GM19238 (cell line): ENCODE measurements around the gene AHRR.
"Not testable (repeated sequence)": the region's sequence is repeated elsewhere in the genome, so short reads cannot be mapped to it uniquely, and the experiment has no call there.

Source experiments
- DNase-seq: peaks from one replicate; pipeline ENCODE4 v3.0.0; 2011; ENCODE audit warnings: low spot score; ENCODE audit not compliant: insufficient read length

Gene AHRR

DNA sequence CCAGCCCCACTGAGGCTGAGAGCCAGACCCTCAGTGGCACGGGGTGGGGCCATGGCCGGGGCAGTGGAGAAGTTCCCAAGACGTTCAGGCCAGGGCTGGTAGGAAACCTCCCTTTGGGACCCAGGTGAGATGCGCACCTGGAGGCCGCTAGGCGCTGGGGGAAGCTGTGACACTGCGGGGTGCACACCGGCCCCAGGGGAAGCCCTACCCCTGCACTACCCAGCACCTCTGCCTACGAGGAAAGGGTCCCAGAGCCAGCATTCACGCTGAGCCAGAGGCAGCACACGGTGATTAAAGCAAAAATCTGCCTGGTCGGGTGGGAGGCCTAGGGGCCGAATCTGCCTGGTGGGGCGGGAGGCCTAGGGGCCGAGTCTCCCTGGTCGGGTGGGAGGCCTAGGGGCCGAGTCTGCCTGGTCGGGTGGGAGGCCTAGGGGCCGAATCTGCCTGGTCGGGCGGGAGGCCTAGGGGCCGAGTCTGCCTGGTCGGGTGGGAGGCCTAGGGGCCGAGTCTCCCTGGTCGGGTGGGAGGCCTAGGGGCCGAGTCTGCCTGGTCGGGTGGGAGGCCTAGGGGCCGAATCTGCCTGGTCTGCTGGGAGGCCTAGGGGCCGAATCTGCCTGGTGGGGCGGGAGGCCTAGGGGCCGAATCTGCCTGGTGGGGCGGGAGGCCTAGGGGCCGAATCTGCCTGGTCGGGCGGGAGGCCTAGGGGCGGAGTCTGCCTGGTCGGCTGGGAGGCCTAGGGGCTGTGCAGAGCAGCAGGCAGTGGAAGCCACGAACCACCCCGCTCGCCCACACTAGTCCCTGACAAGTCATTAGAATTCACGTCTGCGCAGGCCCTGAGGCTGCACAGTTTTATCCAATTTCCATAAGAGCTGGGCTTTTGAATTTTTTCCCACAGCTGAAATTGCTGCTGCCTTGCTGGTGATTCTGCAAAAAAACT lies 93.7 kb downstream of the AHRR start:
- not testable (repeated sequence) for DNase-seq

DNA sequence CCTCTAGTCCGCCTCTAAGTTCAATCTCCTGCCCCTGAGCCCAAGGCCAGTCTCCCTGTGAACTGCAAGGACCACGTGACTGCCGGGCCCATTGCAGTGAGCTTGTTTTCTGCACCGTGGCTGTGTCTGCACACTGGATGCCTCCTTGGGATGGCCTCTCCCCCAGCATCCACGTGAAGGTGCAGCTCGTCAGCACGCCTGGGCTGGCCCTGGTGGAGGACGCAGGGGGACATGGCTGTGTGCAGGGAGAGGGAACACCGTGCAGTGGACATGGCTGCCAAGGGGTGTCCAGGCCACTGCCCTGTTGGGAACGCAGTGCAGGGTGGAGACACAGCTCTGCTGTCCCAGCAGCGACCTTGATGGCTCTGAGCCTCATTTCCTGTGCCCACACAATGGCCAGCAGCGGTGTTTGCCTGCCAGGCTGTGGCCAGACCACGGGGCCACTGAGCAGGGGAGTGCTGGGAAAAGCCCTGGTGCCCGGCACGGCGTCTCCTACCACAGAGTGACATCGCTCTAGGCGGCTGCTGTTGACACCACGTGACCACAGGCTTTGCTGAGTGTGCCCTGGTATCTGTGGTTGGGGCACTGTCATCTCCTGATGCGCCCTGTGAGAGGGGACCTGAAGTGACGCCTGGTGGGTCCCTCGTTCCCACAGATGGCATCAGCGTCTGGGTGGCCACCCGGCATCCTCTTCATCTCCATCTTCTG lies 94.6 kb downstream of the AHRR start:
- no peak for DNase-seq

DNA sequence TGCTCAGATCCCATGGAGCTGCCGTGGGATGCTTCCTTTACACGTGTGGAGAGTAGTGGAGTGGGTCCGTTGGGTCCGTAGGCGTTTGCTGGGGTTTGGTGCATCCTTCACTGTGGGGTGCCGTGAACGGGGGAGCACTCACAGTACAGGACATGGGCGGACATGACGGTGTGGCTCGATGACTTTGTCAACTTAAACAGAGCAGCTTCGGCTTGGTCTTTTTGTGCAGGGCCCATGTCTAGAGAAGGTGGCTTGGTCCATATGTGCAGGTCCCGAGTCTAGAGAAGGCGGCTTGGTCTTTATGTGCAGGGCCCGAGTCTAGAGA lies 95.1 kb downstream of the AHRR start:
- no peak for DNase-seq

DNA sequence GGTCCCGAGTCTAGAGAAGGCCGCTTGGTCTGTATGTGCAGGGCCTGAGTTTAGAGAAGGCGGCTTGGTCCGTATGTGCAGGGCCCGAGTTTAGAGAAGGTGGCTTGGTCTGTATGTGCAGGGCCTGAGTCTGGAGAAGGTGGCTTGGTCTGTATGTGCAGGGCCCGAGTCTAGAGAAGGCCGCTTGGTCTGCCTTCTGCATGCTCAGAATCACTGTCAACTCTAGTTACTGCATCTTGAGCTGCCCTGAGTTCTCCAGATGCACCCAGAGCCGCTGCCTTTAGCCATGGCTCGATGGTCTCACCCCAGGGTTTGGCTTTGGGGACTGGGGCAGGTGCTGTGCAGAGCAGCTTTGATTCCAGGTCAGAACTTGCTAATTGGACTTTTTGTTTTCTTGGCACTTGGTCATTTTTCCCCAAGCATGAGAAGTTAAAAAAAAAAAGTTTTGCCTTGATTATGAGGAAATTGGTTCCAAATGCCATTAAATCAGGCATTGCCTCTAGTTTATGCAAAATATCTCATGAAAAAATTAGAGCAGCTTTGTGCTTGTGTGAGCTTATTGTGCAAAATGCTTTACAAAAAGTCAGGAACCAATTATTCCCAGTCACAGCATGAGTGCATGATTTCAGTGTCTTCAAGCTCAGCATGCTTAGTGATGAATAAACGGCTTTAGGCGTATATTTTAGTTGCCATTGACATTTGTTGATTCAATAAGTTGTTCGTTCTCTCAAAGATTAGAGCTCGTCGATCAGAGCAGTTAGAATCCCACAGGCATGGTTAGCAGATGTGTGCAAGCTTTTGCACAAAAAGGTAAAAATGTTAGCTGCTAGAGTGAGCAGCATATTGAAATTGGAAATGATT lies 96.0 kb downstream of the AHRR start:
- DNase-seq = no peak

DNA sequence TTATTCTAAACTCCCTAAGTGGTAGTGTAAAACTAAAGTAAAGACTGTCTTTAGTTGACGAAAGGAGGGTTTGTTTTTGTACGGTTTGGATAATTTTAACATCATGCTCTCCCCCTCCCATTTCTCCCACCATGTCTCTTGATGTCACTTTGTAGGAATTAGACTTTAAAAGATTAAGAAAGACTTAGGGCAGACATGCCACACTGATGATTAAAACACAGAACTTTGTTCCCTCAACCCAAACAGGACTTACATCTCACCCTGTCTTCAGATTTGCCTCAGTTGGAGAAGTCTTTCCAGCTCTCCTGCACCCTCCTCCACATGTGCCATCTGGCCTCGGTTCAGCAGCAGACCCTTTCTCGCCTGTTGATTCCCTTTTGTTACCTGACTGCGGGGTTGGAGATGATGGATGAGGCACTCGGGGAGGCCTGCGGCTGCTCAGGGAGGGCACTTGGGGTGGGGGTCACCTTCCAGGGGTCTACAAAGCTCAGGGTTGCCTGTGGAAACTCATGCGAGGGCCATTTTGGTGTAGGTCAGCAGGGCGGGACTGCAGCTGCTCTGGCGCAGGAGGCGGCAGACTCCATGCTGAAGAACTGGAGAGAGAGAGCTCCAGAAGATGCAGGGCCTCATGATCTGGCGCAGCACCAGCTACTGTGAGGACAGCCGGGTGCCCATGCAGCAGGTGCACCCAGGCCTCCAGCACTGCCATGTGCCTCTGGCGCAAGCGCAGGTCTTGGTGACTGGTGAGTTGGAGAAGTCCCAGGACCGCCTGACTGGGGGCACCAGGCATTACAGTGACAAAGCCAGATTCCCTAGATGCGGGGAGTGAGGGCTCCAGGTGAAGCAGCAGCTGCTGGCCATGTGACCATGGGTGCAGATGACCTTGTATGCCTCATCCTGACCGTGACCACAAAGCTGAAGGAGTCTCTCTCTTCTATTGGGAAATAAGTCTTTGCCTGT lies 96.9 kb downstream of the AHRR start:
- no peak for DNase-seq

DNA sequence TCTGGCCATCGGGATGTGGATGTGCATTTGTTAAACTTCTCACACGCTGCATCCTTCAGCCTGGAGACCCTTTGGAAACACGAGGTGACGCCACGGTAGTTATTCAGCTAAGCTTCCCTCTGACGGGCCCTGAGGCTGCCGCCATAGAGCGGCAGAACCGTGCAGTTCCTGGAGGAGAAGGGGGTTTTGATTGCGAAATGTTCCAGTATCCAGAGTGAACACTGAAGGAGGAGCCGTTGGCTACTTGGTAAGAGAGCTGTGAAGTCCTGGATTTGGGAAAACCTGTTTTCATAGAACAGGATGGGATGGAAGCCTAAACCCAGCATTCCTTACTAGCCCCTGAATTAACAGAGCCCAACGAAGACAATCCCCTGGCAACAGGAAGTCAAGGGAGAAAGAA lies 98.5 kb downstream of the AHRR start:
- DNase-seq = no peak

DNA sequence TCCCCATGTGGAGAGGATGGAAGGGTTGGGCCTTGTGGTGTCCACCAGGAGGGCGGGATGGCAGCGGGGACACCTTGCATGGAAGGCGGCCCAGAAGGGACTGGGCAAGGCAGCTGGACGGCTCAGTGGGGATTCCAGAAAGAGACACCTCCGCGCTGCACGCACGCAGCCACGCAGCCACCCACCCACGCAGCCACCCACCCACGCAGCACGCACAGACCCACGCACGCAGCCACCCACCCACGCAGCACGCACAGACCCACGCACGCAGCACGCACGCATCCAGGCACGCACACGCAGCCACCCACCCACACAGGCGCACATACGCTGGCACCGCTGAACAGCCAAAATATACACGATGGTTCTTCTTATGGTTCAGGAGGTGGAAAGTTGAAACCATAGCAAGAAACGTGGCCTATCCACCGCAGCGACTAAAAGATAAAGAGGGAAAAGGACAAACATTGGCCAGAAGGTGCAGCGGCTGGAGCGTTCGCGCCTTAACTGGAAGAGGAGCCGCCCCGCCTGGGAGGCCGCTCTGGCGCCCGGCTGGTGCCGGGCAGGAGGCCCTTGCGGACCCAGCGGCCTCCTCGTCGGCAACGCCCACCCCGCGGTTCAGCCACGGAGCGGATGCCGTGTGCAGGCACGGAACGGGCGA lies 99.2 kb downstream of the AHRR start:
- DNase-seq = no peak

DNA sequence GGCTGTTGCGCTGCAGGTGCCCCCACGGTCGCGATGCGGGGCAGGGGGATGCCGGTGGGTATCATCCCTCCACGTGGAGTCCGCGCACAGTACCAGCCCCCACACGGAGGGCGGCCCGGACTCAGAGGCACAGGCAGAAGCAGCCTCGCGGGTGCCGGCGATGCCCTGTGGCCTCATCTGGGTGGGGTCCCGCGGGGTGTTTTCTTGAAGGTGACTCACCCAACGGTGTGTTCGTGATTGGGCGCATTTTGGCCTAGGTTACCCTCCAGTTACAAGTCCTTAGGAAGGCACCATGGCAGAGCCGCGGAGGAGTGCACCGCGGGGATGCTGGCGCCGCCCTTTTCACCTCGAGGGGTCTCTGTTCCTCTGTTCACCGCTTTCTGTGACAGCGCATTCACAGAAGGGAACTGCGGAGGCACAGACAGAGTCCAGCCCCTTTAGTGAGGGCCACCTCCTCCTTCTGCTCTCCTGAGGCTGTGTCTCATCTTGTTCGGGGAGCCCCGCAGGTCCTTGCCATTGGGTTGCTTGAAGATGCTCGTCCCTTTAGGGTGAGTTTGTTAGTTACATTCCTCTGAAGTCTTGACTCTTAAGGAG lies 99.9 kb downstream of the AHRR start:
- no peak for DNase-seq

DNA sequence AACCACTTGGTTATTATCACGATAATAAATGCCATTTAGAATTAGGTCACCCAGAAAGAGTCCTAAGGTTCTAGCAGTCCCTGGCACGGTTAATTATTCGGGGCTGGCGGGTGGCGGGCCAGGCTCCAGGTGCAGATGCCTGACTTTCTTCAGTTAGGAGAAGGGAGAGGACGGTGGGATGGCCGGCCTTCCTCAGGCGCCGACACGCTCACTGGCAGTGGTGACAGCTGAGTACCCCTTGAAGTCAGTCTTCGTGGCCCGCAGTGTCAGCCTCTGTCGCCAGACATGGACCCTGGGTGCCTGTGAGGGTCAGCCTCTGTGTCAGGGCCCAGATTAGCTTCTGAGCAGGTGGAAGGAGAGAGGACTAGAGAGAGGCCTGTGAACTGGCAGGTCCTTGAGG lies 100.4 kb downstream of the AHRR start:
- DNase-seq = no peak

DNA sequence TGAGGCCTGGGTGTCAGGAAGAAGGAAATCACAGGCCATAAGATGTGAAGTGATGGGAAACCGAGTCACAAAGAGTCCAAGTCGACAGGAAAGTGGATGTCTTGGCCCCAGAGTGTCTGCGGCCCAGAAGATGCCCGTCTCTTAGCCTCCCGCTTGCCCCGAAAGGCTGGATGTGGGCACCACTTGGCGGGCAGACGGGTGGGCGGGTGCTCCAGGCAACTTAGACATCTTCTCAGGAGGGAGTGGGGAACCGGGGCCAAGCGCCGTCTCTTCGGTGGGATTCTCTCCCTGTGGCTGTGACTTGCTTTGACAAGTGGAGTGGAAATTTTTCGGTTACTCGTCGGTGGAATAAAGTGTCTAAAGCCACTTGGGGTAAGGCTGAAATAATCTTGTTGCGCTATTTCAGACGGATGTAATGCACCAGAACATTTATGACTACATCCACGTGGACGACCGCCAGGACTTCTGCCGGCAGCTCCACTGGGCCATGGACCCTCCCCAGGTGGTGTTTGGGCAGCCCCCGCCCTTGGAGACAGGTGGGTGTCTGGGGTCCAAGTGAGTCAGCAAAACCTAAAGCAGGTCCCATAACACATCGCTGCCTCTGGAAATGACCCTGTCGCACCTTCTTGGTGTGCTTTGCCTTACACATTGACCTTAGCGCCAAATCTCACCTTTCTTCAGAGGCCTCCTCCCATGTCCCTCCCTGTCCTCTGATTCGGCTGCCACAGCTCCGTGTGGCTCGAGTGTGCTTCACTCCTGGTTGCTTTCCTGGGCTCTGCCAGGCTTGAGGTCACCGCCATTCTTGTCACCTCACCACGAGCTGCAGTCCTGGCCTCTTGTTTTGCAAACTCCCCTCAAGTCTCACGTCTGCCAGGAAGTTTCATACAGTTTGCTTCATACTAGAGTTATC lies 101.1 kb downstream of the AHRR start:
- no peak for DNase-seq

DNA sequence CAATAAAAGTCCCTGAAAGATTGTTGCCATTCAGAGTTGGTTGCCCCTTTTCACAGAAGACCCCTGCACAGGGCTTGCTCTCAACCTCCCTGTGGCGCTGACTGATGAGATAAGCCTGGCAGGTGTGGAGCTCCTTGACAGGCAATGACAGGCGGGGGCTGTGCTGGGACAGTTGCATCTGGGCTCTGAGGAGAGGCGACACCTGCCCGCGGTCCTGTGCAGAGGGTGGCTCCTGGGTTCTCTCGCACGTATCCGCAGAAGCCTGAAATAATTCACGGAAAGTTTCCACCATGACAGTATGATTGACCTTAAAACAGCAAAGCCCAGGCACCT lies 101.7 kb downstream of the AHRR start:
- DNase-seq = no peak

DNA sequence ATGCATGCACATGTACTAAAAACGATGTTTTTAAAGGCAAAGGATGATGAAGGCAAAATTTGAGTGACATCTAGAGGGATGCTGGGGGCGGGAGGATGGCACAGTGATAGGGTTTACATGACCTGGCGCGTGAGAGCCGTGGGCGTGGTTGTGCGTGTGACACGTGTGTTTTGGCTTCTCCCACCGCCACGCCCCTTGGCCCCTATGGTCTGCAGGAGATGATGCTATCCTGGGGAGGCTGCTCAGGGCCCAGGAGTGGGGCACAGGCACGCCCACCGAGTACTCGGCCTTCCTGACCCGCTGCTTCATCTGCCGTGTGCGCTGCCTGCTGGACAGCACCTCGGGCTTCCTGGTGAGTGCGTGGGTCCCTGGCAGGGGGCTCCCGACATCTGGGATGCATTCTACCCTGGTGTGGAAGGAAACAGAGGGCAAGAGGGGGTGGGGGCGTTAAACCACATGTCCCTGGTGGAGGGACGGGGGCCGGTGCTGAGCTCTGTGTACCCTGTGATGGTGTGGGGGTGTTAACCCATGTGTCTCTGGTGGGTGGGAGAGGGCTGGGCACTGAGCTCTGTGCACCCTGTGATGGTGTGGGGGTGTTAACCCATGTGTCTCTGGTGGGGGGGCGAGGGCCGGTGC lies 102.2 kb downstream of the AHRR start:
- no peak for DNase-seq

DNA sequence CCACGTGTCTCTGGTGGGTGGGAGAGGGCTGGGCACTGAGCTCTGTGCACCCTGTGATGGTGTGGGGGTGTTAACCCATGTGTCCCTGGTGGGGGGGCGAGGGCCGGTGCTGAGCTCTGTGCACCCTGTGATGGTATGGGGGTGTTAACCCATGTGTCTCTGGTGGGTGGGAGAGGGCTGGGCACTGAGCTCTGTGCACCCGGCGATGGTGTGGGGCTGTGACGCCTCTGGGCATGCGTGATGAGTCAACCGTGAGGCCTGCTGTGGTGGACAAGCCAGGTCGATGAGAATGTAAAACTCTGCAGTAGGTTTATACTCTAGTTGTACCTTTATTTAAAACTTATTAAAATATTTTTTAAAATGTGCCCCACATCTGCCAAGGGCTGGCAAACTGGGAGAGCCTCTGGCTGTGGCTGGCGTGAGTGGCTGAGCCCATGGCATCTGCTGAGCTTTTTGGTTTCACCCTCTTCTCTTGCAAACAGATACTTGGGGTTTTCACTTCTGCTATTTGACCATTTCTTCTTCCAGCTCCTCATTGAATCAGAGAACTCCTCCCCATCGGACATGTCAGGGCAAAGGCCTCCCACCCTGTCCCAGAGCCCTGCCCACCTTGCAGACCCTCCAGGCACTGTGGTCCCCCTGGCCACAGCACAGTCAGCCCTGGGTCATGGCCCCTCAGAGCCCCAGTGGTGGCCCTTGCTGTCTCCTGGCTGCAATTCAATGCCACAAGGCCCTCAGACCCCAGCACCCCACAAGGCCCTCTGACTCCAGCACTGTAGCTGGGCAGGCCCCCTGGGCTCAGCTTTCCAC lies 103.0 kb downstream of the AHRR start:
- DNase-seq = peak; percentile 85

DNA sequence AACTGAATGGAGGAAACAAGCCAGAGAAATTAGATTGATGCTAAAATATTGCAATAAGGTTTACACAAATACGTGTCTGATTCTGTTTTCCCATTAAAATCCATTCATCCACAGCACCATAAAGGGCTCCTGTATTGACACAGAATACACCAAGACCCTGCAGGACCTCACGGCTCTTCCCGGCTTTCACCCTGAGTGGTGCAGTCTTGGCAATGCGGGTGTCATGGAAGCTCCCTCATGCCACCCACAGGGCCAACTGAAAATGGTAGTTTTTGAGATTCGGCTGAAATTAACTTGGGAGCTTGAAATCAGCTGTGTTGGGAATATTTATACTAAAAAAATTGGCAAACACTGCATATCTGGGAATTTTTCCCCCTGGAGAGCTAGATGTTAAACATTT lies 104.2 kb downstream of the AHRR start:
- DNase-seq = no peak

DNA sequence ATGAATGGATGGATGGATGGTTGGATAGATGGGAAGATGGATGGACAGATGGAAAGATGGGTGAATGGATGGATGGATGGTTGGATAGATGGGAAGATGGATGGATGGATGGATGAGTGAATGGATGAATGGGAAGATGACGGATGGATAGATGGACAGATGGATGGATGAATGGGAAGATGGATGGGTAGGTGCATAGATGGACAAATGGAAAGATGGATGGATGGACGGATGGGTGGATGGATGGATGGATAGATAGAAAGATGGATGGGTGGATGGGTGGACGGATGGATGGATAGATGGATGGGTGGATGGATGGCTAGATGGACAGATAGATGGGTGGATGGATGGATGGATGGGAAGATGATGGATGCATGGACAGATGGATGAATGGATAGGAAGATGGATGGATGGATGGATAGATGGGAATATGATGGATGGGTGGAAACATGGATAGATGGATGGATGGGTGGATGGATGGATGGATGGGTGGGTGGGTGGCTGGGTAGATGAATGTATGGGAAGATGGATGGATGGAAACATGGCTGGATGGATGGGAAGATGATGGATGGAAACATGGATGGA lies 105.0 kb downstream of the AHRR start:
- DNase-seq = no peak

DNA sequence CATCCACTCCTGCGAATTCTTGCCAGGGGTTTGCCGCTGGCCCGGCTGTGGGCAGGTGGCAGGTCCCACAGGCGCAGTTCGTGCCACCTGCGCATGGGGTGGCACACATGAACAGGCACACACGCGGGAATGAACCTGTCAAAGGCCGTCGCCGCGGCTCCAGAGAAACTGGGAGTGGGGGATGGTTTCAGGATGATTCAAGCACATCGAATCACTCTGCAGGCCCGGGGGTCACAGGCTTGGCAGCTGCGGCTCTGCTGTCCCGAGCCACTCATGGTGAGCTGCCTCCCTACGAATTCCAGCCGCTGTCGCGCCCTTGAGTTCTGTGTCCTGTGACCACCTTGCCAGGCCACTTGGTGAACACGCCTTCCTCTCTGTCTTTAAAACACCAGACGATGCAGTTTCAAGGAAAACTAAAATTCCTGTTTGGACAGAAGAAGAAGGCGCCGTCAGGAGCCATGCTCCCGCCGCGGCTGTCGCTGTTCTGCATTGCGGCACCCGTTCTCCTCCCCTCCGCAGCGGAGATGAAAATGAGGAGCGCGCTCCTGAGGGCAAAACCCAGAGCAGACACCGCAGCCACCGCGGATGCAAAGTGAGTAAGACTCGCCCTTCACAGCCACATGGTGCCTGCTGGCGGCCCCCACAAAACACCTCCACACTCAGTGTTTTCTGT lies 106.0 kb downstream of the AHRR start:
- no peak for DNase-seq

DNA sequence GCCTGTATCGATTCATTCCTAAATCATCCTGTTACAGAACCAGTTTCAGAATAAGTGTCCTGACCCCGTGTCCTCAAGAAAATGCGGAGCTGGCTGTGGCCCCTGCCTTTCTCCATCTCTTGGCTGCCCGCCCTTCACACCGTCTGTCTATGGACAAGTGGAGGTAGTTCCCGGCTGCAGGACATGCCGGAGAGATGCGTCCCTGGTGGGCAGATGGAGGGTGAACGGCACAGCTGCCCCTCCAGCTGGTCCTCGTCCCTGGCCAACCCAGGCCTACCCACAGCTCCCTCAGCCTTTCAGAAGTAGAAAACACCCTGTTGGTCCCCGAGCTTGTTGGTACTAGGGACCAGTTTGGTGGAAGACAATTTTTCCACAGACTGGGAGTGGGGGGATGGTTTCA lies 106.7 kb downstream of the AHRR start:
- no peak for DNase-seq
